OCI-LY7 (cell line): ENCODE data around the gene PDE6G. TPM values are rescaled to one million over a fixed set of nuclear protein-coding genes. Genes with fewer than 3 reads are reported as not detected.

Experiments
- BruUV-seq: library from RNA; stranded (reverse); fragments of 400-500 nt; replicated peaks from 2 replicates; lab custom pipeline; 2021; lab: Mats Ljungman, UMichigan
- CTCF ChIA-PET: fragments of 300-600 bp; sonication (Branson Sonifier 250); formaldehyde crosslinking; loops from one replicate; lab custom pipeline; 2022; ENCODE audit warnings: antibody characterized with exemption; ENCODE audit not compliant: unreplicated experiment; lab: Charles Lee
- POLR2A ChIA-PET: fragments of 300-600 bp; sonication (Branson Sonifier 250); formaldehyde crosslinking; loops from one replicate; lab custom pipeline; 2022; ENCODE audit warnings: antibody characterized with exemption; lab: Charles Lee
- DNase-seq: peaks from one replicate; pipeline ENCODE4 v3.0.0-alpha.2; 2015; ENCODE audit warnings: low spot score
- H2AFZ ChIP-seq: fragments of 200-600 bp; sonication (generic), shearing (Covaris generic); 2 replicates; pipeline ENCODE4 v1.6.1; 2014; ENCODE audit warnings: mild to moderate bottlenecking, antibody characterized with exemption, low read length, moderate library complexity
- H3K27ac ChIP-seq: fragments of 200-600 bp; sonication (generic); 2 replicates; pipeline ENCODE4 v1.5.1; 2014; ENCODE audit warnings: mixed run types, low read depth, mild to moderate bottlenecking, moderate library complexity, low read length, inconsistent platforms; ENCODE audit not compliant: poor library complexity, severe bottlenecking
- H3K36me3 ChIP-seq: fragments of 200-600 bp; sonication (generic); 2 replicates; pipeline ENCODE4 v1.6.1; 2014; ENCODE audit warnings: mild to moderate bottlenecking, antibody characterized with exemption, low read length, moderate library complexity, mixed read lengths; ENCODE audit not compliant: insufficient read depth
- H3K4me1 ChIP-seq: fragments of 200-600 bp; sonication (generic); 2 replicates; pipeline ENCODE4 v1.5.1; 2014; ENCODE audit warnings: mild to moderate bottlenecking, low read length; ENCODE audit not compliant: insufficient read depth, poor library complexity, severe bottlenecking
- H3K4me2 ChIP-seq: fragments of 200-600 bp; sonication (generic); 2 replicates; pipeline ENCODE4 v1.6.1; 2014; ENCODE audit warnings: mild to moderate bottlenecking, low read length
- H3K4me3 ChIP-seq: fragments of 200-600 bp; sonication (generic); 2 replicates; pipeline ENCODE4 v1.5.1; 2014; ENCODE audit warnings: mild to moderate bottlenecking, low read depth, low read length; ENCODE audit not compliant: poor library complexity, severe bottlenecking
- H3K79me2 ChIP-seq: fragments of 200-600 bp; sonication (generic); 2 replicates; pipeline ENCODE4 v1.6.1; 2016; ENCODE audit warnings: low read depth, mild to moderate bottlenecking, low read length, moderate library complexity, mixed read lengths; ENCODE audit not compliant: insufficient read depth
- H3K9me2 ChIP-seq: fragments of 200-600 bp; sonication (generic); 2 replicates; pipeline ENCODE4 v1.6.1; 2016; ENCODE audit warnings: mild to moderate bottlenecking, low read length, mixed read lengths; ENCODE audit not compliant: insufficient read depth
- H3K9me3 ChIP-seq: fragments of 200-600 bp; sonication (generic); 2 replicates; pipeline ENCODE4 v1.6.1; 2014; ENCODE audit warnings: mild to moderate bottlenecking, mixed run types, low read length, mixed read lengths
- H4K20me1 ChIP-seq: fragments of 200-600 bp; sonication (generic); 2 replicates; pipeline ENCODE4 v1.6.1; 2014; ENCODE audit warnings: mild to moderate bottlenecking, antibody characterized with exemption, low read length, moderate library complexity, mixed read lengths; ENCODE audit not compliant: insufficient read depth
- CTCF ChIP-seq: fragments of 200-600 bp; sonication (generic); conservative IDR thresholded peaks from 2 replicates; pipeline ENCODE4 v1.5.1; 2014; ENCODE audit warnings: mild to moderate bottlenecking, antibody characterized with exemption, low read length, moderate library complexity, mixed read lengths
- EZH2phosphoT487 ChIP-seq: fragments of 200-600 bp; sonication (generic); IDR thresholded peaks from 2 replicates; pipeline ENCODE4 v1.6.1; 2018; ENCODE audit warnings: low read depth, borderline replicate concordance, mild to moderate bottlenecking, mixed run types, antibody characterized with exemption, low read length, moderate library complexity, mixed read lengths
- intact Hi-C: fragments of 100-400 bp; cut with micrococcal nuclease; formaldehyde crosslinking; loops from one replicate; pipeline ENCODE4 v1.10.0; 2022; ENCODE audit not compliant: unreplicated experiment
- total RNA-seq, 2 experiments: library from RNA; depleted of rRNA in 1 of 2; stranded (reverse); fragments of >200 nt in 1 of 2; shearing (Covaris generic) in 1 of 2; gene quantifications; 2 replicates each; pipeline ENCODE4 v1.2.3, GENCODE V29; 2014 to 2022

PDE6G gene
- total RNA-seq, 2 experiments from 2014 or later: 0.44 TPM; not detected in 1

- TF ChIP-seq EZH2phosphoT487 (no peak), CTCF (no peak)
- H3K79me2 ChIP-seq: peaks cover 43% of the 10 kb centered on the region
- H3K36me3 ChIP-seq: peaks cover 51% of the 10 kb centered on the region
- peak overlapping the region; percentile 78 for H3K4me3 ChIP-seq
- DNase-seq: peak; percentile 27
- no peak overlapping the region; the same call in 1 of the 2 replicates for H2AFZ ChIP-seq
- H3K27ac ChIP-seq: peak overlapping the region; percentile 41
- CTCF ChIA-PET: interaction anchor here (0.6 kb wide), 1 partner anchor 160 kb away, joined by 3 read pairs; no protein-coding TSS in a partner anchor
- POLR2A ChIA-PET: interaction anchor here (1.7 kb wide), 1 partner anchor 18 kb away, joined by 6 read pairs; no protein-coding TSS in a partner anchor
- peak overlapping the region; percentile 82 for H3K4me2 ChIP-seq
- peaks cover 23% of the 10 kb centered on the region for H3K4me1 ChIP-seq
- BruUV-seq: TSS peak; percentile 83
- peaks cover 5% of the 10 kb centered on the region; the same call in 1 of the 2 replicates for H4K20me1 ChIP-seq
- no peaks in the 10 kb centered on the region for H3K9me3 ChIP-seq
- intact Hi-C loops: loop anchor here (5.0 kb wide), 2 partner anchors 167 to 413 kb away; partner anchors contain the start of gene FASN
- H3K9me2 ChIP-seq: no peaks in the 10 kb centered on the region
These were observed 28.1 kb upstream of the PDE6G start for GRCh38 chr17:81684442-81684911.

- H4K20me1 ChIP-seq: peaks cover 5% of the 10 kb centered on the region; the same call in 1 of the 2 replicates
- H3K27ac ChIP-seq: peak within 1 kb of the TSS; percentile 41
- H3K4me3 ChIP-seq: peak within 1 kb of the TSS; percentile 78
- DNase-seq: peak; percentile 100
- peaks cover 44% of the 10 kb centered on the region for H3K36me3 ChIP-seq
- H3K9me3 ChIP-seq: no peaks in the 10 kb centered on the region
- H3K4me2 ChIP-seq: peak within 1 kb of the TSS; percentile 93
- TF ChIP-seq EZH2phosphoT487: no peak
- no peak for TF ChIP-seq CTCF
- CTCF ChIA-PET: interaction anchor here (0.6 to 0.7 kb wide), 2 partner anchors 8 to 51 kb away, joined by 3 to 4 read pairs; no protein-coding TSS in a partner anchor
- no TSS peak for BruUV-seq
- H2AFZ ChIP-seq: peak within 1 kb of the TSS; percentile 24; the same call in 1 of the 2 replicates
- intact Hi-C loops: loop anchor here (1.0 to 5.0 kb wide), 4 partner anchors 17 to 413 kb away; partner anchors contain the start of genes FASN and MRPL12
- peaks cover 43% of the 10 kb centered on the region for H3K79me2 ChIP-seq
- H3K9me2 ChIP-seq: no peaks in the 10 kb centered on the region
- H3K4me1 ChIP-seq: peaks cover 23% of the 10 kb centered on the region
- POLR2A ChIA-PET: interaction anchor here (0.6 to 1.7 kb wide), 5 partner anchors 15 to 165 kb away, joined by 3 to 12 read pairs (median 6); partner anchors contain the start of genes CCDC137, MRPL12 and OXLD1
These were observed 27.5 kb upstream of the PDE6G start, which contains the start of the genes ARL16 and HGS for GRCh38 chr17:81683584-81684441. ARL16 (minus strand) TSS chr17:81683797; CDS start chr17:81683753, 44 bp downstream. HGS (plus strand) TSS chr17:81684011; CDS start chr17:81684067, 56 bp downstream.
